Globus pallidus (tissue), 1 donor: ENCODE data around the gene RNU6-9.
"Not testable (repeated sequence)": the region's sequence is repeated elsewhere in the genome, so short reads cannot be mapped to it uniquely, and the experiment has no call there.

Experiments used
- DNase-seq: peaks from one replicate; pipeline ENCODE4 v3.0.0-alpha.2; 2015; ENCODE audit warnings: low spot score

Gene RNU6-9

DNA sequence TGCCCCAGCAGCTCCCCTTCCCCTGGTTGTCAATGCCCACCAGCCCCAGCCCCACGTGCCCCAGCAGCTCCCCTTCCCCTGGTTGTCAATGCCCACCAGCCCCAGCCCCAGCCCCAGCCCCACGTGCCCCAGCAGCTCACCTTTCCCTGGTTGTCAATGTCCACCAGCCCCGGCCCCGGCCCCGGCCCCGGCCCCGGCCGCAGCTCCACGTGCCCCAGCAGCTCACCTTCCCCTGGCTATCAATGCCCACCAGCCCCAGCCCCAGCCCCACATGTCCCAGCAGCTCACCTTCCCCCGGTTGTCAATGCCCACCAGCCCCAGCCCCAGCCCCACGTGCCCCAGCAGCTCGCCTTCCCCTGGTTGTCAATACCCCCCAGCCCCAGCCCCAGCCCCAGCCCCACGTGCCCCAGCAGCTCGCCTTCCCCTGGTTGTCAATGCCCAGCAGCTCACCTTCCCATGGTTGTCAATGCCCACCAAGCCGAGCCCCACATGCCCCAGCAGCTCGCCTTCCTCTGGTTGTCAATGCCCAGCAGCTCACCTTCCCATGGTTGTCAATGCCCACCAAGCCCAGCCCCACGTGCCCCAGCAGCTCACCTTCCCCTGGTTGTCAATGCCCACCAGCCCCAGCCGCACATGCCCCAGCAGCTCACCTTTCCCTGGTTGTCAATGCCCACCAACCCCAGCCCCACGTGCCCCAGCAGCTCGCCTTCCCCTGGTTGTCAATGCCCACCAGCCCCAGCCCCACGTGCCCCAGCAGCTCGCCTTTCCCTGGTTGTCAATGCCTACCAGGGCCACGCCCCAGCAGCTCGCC lies 14.3 kb upstream of the RNU6-9 start:
- not testable (repeated sequence) for DNase-seq

GRCh38 chr19:879711-880438 lies 13.4 kb upstream of the RNU6-9 start:
- DNase-seq, result no peak

GRCh38 chr19:881385-882071 lies 11.8 kb upstream of the RNU6-9 start:
- no peak for DNase-seq

GRCh38 chr19:882871-883497 lies 10.3 kb upstream of the RNU6-9 start:
- no peak for DNase-seq

DNA sequence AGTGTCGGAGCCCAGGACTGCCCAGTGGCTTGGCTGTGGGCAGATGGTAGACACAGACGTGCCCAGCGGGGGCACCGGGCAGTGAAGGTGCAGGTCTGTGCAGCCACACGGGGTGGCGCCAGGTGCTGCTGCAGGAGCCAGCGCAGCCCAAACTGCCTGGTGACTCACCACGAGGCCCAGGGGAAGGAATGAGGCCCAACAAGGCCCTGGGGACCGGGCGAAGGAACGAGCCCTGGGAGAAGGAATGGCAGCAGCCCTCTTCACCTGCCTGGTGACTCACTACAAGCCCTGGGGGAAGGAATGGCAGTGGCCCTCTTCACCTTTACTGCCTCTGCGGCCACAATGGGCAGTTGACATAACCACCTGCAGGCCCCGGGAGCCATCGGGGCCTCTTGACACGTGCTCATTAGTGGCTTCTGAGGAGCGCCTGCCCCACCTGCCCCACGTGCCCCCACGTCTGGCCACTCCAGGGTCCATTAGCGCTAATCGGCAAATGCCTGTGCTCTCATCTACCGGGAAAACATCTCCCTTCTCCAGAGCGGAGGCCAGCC lies 9.5 kb upstream of the RNU6-9 start:
- DNase-seq, result no peak

- DNase-seq, result no peak
Measured at GRCh38 chr19:884420-885211, 8.7 kb upstream of the RNU6-9 start.

DNA sequence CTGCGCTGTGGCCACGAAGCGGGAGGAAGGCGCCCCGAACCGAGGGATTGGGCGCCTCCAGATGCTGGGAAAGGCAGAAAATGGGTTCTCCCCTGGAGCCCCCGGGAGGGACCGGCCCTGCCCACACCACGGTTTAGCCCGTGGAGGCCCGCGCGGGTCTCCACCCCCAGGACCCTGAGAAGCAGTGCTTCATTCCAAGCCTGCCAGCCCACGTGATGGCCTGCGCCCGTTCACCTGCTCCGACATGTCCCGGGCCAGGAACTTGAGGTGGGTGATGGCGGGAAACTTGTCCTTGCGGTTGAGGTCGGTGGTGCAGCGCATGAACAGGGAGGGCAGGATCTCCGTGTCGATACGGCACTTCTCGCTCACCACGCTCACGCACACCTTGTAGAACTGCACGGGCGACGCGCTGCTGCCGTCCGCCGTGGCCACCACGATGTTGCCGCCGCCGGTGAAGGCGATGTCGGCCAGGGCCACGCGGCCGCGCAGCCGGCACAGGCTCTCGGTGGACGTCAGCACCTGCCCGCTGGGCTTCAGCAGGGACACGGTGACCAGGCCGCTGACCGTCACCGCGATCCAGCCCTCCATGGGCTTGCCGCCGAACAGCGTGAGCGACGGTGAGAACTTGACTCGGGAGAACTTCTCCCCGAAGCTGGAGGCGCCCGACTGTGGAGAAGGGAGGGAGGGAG lies 7.6 kb upstream of the RNU6-9 start:
- no peak for DNase-seq

GRCh38 chr19:887072-887471 lies 6.2 kb upstream of the RNU6-9 start:
- DNase-seq, result no peak

- no peak for DNase-seq
Measured at GRCh38 chr19:887599-887998, 5.7 kb upstream of the RNU6-9 start.

- no peak for DNase-seq
Measured at GRCh38 chr19:888581-889385, 4.5 kb upstream of the RNU6-9 start.

DNA sequence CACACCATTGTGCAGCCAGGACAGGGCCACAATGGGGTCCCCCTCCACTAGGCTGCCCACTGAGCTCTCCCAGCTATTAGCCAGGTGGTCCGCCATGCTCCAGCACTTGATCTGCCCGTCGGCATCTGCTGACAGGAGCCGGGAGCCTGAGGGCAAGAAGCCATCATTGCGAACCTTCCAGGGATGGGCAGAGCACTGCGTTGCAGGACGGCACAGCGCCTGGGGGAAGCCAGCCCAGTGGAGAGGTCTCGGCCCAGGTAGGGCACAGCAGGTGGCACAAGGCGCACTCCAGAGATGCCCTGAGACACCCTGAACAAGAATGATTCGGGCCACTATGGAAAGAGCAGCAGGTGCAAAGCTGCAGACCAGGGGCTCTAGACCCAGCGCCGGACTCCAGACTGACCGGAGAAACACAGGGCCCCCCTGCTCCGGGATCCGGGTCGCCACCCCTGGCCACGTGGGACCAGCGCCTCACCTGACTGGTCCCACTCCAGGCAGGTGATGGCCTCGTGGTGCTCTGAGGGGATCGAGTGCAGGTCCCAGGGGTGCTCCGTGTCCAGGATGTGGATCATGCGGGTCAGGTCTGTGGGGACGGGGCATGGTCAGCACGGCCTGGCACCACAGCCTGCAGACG lies 3.5 kb upstream of the RNU6-9 start:
- no peak for DNase-seq

DNA sequence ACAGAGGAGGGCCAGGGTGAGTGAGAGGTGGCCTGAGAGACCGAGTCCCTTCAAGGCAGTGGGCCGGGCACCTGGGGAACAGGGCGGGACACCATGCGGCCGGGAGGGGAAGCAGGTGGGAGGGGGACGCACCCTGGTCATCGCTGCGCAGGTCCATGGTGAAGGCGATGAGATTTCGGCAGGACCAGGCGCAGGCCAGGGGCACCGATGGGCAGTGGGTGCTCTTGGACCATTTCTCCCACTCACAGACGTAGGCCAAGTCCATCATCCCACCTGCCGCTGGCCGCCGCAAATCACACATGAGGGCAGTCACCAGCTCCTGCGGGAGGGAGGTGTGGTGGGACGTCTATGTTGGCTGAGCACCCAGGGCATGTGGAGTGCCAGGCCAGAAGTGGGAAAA lies 2.5 kb upstream of the RNU6-9 start:
- no peak for DNase-seq

DNA sequence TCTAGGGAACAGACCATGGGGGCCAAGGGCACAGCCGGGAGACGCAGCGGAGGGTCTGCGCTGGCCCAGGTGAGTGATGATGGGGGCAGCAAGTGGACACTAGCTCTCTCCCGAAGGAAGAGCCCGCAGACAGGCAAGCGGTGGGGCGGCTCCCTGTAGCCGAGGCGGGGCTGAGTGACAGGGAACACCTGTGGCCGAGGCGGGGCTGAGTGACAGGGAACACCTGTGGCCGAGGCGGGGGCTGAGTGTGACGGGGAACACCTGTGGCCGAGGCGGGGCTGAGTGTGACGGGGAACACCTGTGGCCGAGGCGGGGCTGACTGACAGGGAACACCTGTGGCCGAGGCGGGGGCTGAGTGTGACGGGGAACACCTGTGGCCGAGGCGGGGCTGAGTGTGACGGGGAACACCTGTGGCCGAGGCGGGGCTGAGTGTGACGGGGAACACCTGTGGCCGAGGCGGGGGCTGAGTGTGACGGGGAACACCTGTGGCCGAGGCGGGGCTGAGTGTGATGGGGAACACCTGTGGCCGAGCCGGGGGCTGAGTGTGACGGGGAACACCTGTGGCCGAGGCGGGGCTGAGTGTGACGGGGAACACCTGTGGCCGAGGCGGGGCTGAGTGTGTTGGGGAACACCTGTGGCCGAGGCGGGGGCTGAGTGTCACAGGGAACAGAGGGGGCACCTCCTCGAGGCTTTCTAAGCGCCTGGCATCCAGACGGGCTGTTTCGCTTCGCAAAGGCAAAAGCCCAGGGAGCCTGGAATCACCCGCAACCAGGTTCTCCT lies 1.7 kb upstream of the RNU6-9 start:
- not testable (repeated sequence) for DNase-seq

- DNase-seq, result no peak
Measured at GRCh38 chr19:892243-892893, 916 bp upstream of the RNU6-9 start.

- no peak for DNase-seq
Measured at GRCh38 chr19:896434-896833, 3.1 kb downstream of the RNU6-9 start.

DNA sequence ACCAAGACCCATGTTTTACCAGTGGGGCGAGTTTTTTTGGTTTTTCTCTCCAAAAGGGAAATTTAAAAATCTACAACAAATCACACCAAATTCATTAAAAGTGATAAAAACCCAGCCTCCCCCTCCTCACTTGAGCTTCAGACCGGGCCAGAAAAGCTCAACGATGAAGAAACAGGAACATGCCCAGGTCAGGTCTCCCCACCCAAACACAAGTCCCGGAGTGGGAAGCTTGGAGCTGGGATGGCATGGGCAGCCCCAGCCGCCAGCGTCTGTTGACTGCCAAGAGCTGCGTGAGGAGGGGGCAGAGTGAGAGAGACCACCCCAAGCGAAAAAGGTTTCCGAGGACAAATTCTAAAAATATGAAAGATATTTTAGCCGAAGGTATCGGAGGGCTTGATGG lies 3.7 kb downstream of the RNU6-9 start:
- DNase-seq, result no peak

DNA sequence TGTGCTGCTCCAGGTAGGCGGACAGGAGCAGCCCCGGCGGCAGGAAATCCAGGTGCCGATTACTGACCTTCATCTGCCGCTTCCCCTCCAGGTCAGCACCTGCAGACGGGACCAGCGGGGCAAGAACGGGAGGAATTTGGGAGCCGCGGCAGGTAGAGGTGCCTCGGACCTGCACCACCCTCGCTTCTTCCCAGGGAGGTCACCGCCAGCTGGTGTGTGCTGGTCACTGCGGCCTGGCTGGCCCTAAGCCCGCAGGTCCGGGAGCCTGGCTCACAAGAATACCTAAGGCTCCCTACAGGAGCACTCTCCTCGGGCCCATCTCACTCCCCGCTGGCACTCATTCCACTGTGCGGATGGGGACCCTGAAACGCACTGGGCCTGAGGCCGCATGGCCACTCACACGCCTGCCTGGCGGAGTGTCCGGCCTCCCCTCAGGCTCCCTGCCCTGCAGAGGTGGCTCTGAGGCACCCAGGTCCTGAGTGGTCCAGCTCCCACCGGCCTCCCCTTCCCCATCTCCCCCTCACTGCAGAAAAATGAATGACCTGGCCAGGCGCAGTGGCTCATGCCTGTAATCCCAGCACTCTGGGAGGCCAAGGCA lies 4.3 kb downstream of the RNU6-9 start:
- no peak for DNase-seq

GRCh38 chr19:898663-899062 lies 5.4 kb downstream of the RNU6-9 start:
- DNase-seq, result no peak
